GM21825 (cell line): Measurements from ENCODE around the gene E4F1.
A peak's percentile ranks its signal among the peaks of the same experiment; 100 is the strongest.

Experiments
- ATAC-seq: cut with Tn5 transposase; IDR thresholded peaks from one replicate; pipeline ENCODE4 v1.9.1; 2021; ENCODE audit warnings: mild to moderate bottlenecking, moderate library complexity; ENCODE audit not compliant: unreplicated experiment

The E4F1 gene

DNA sequence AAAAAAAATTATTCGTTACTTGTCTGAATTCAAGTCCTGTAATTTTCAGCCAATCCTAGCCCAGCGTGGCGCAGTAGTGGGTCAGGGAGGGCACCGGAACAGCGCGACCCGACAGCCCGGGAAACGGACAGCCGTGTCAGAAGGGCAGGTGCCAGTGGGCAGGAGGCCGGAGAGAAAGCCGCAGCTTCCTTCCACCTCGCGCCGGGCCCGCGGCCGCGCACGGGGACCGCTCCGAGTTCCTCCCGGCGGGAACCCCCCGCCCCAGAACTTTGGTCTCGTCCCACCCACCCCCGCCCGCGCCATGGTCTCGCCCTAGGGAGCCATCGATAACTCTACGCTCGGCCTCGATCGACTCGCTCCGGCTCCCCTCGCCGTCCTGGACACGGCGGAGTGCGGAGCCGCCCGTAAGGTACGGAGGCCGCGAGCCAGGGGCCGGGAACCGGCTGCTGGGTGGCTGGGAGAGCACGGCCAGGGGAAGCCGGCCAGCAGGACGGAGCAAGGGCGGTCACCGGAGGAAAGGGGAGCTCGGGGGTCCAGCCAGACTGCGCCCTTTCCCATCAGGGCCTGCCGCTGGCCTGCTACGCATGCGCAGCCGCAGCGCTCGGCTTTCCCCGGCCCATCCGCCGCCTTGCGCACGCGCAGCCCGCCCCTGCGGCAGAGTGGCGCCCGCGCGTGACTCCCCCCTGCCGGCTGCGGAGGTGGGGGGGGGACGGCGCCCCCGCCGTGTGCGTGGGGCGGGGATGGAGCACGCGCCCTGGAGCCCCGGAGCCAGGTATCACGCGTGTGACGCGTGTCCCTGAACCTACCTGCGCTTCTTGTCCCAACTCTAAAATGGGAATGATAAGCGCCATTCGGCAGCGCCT lies 18.1 kb upstream of the E4F1 start, which contains the start of gene MLST8:
Gene MLST8, plus strand, starts transcription at position 351 of the 863 bp plus-strand sequence. CDS start 632 bp downstream, outside the sequence.
- ATAC-seq, result peak; percentile 53

DNA sequence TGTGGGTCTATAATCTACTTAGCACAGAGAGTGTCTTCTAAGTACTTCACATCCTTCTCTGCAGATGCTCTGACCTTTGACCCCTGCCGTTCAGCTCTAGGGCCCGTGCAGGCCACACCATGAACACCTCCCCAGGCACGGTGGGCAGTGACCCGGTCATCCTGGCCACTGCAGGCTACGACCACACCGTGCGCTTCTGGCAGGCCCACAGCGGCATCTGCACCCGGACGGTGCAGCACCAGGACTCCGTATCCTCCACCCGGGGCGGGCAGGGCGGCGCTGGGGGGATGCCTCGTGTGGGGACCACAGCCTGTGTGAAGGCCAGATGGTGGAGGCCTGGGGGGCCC lies 17.5 kb upstream of the E4F1 start:
- peak; percentile 13 for ATAC-seq

DNA sequence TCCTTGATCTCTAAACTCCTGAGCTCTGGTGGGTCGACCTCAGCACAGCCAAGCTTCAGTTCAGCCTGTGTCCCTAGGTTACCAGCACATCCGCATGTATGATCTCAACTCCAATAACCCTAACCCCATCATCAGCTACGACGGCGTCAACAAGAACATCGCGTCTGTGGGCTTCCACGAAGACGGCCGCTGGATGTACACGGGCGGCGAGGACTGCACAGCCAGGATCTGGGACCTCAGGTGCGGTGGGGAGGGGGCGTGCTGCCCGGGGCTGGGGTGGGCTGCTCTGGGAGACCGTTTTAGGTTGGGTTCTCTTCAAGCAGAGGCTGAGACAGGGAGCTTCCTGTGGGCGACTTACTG lies 17.0 kb upstream of the E4F1 start:
- ATAC-seq, result peak; percentile 2

DNA sequence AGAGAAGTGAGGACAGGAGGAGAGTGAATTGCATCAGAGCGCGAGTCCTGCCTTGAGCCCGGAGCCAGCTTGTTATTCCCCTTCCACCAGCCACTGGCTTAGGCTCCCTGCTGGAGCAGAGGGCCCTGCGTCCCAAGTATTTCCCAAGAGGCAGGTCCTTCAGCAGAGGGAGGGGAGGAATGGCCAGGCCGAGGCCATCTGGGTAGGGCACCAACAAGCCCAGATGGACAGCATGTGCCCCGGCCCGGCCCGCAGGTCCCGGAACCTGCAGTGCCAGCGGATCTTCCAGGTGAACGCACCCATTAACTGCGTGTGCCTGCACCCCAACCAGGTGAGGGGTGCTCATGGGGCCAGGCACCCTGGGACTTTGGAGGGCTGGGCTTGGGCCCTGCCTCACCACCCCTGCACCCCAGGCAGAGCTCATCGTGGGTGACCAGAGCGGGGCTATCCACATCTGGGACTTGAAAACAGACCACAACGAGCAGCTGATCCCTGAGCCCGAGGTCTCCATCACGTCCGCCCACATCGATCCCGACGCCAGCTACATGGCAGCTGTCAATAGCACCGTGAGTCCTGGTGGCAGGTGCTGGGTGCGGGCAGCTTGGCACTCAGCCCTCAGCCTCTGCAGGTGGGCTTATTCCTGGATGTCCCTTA lies 16.5 kb upstream of the E4F1 start:
- no peak for ATAC-seq

DNA sequence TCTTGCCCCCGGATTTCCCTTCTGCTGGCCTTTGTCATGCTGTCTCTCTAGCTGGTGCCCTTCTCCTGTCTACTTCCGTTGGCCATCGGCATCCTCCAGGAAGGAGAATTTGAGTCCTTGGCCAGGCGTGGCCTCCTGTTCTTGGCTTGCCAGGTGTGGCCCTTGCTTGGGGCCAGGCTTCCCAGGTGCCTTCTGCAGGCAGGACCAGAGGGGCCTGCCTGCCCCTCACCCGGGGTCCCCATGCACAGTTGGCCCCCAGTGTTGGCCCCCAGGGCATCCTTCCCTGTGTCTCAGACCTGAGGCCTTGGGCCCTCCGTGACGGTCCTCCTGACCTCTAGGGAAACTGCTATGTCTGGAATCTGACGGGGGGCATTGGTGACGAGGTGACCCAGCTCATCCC lies 15.5 kb upstream of the E4F1 start:
- no peak for ATAC-seq

DNA sequence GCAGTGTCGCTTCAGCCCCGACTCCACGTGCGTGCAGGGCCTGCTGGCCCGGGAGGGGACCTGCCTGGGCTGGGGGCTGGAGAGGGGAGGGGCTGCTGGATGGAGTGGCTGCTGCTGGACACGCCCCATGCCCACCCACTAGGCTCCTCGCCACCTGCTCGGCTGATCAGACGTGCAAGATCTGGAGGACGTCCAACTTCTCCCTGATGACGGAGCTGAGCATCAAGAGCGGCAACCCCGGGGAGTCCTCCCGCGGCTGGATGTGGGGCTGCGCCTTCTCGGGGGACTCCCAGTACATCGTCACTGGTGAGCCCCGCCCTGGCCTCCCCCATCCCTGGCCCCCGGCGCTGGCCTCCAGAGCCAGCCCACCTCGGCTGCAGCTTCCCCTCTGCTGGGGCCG lies 15.1 kb upstream of the E4F1 start:
- no peak for ATAC-seq

DNA sequence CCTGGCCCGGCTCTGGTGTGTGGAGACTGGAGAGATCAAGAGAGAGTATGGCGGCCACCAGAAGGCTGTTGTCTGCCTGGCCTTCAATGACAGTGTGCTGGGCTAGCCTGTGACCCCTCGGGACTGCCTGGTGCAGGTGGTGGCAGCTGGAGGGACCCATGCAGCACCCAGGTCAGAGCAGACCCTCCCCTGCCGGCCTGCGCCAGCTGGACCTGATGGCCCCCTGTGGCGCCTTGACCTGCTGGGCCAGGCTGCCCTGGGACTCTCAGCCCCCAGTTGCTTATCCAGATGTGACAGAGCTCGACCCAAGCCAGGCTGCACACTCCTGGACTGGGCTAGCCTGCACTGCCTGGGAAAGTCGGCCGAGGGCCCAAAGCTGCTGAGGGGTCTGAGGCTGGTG lies 14.6 kb upstream of the E4F1 start:
- ATAC-seq, result no peak

DNA sequence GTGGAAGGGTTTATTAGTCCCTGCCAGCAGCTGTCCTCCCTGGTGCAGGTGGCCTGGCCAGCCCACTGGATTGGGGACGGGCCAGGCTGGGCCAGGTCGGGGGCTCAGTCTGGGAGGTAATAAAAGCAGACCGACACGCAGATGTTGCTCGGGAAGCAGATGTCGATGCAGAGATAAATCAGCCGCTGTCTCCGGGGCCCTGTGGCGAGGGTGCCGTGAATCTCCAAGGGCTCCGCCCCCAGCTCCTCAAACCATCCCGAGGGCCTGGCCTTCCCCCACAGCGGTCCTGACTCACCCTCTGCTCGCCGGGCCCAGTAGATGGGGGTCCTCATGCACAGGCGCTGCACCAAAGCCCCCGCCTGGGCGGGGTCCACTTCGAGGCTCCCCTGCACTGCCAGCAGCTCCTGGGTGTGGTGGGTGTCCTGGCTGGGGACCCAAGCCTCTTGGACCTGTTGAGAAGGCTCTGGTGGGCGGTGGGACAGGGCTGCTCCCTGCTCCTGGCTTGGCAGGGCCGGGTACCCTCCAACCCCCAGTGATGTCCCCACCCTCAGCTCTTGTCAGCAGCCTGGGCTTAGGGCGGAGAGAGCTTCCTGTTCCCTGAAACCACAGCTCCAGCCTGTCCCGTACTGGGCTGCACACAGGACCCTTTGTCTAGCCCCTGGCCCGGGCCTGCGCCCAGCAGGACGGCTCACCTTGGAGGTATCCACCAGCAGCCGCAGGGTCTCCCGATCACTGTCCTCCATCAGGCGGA lies 14.0 kb upstream of the E4F1 start:
- no peak for ATAC-seq

DNA sequence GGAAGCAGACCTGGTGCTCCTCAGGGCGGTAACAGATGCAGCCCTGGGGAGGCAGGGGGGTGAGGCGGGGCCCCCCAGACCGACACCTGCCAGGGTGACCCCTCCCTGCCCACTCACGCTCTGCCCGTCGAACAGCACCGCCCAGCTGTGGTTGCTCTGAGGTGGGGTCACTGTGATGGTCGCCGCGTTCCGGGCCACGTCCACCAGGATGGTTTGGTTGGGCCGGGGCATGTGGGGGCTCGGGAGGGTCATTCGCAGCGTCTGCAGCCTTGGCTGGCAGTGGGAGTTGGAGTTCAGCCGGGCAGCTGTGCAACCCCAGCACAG lies 13.4 kb upstream of the E4F1 start:
- no peak for ATAC-seq

DNA sequence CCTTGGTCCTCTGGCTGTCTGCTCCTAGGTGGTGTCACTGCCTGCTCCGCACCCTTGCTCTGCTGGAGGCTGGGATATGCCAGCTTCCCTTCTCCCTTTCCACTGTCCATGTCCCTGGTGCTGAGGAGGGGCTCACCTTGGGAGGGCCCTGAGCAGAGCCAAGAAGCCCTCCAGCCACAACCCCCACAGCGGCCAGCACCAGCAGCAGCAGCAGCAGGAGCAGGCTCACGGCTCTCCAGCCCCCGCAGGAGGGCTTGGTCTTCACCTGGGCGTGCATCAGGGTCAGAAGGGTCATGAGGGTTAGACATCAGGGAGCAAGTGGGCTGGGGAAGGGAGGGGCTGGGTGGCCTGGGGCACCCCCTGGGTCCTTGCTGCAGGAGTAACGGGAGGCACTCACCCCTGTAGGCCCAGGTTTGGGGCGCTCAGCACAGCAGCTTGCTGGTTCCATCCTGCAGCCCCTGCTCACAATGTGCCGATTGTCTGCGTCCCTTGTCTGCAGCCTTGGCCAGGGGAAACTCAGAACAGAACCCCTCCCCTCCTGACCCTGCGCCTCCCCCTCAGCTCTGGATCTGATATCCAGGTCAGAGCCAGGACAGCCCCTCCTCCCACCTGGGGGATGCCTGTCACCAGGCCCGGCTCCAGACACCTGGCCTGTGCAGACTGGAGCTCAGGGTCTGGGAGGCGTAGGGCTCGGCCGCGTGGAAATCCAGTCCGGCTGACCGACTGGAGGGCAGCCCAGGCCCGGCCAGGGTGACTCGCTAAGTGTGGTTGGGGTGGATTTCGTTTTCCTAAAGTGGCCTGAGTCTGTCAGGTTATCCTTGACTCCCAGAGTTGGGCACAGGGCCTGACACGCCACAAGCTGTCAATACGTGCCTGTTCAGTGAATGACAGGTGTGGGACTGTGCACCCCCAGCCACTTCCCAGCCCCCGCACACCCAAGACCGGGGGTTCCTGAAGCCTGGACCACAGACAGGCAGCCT lies 12.7 kb upstream of the E4F1 start, which contains the start of gene BRICD5:
Gene BRICD5, minus strand, starts transcription at position 478 of the 980 bp plus-strand sequence. Its CDS starts 30 bp downstream, at position 448.
- no peak for ATAC-seq

DNA sequence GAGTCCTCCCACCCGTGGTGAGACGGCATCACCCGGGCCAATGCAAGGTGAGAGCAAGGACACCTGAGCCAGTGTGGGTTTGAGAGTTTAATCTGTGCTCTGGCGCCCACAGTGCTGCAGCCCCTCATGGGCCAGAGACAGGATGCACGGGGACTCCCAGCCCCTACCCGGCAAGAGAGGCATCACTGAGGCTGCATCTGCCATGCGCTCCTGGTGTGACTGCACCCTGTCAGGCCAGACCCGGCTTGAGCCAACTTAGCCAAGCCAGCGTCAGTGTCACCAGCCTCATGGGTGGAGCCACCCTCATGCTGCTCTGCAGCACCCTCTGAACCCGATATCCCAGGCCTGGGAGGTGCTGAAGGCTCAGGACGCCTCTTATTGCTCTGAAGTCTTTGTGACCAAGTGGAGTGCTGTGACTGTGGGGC lies 11.5 kb upstream of the E4F1 start:
- ATAC-seq, result no peak

DNA sequence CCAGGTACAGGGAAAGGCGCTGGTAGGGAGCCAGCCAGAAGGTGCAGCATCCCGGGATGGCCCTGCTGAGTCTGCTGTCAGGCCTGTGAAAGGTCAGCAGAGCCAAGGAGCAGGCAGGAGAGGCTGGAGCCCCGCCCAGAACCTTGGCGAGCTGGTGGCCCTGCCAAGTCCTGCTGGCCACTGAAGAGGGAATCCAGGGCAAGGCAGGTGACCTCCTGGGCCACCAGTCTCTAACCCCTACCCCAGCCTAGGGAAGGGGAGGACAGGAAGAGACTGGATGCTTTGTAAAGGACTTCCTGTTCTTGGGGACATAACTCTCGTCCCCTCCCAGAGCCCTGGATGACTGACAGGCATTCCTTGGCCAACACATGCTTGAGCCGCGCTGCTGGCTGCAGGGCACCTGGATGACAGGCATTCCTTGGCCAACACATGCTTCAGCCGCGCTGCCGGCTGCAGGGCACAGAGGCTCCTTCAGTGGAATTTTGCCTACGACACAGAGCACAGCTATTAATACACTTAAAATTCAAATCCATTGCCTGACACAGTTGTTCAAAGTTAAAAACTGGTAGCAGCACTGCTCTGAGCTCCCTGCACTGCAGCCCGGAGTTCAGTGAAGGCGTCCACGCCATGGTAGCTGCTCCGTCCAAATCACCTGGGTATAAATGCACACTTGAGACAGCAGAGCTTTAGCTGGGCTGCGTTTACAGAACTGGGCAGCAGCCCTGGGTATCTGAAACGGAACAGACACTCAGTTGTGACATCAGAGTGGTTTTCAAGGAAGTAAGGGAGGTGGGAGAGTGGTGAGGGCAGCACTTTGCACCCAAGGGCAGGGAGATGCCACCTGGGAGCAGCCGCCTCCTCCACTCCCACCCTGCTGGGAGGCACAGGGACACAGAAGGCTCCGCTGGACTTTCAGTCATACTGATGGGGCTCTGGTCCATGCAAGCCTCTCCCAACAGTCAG lies 10.7 kb upstream of the E4F1 start:
- no peak for ATAC-seq

DNA sequence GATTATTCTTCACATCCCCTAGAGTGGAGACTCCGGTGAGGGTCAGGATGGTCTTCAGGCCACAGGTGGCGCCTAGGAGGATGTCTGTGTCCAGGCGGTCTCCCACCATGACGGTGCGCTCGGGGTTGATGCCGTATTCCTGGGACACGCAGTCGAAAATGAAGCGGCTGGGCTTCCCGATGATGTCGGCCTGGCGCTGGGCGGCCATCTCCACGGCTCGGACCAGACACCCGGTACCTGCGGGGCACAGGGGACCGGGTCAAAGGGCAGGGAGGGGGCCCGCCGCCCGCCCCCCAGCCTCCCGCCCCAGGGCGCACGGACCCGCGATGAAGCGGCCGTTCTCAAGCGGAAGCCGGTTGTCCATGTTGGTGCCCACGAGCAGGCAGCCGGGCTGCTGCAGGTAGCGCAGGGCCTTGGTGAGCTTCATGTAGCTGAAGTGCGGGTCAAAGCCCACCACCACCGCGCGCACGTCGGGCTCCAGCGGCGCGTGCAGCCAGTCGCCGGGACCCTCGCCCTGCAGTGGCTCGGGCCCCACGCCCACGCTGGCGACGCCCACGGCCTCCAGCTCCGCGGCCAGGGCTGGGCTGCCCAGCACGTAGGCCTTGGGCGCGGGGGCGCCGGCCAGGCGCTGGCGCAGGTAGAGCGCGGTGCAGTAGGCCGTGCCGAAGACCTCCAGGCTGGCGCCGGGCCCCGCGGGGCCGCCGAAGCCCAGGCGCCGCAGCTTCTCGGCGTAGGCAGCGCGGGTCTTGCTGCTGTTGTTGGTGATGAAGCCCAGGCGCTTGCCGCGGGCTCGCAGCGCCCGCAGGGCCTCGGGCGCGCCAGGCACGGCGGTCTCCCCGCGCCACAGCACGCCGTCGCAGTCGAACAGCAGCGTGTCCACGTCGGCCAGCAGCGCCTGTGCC lies 9.3 kb upstream of the E4F1 start:
- peak; percentile 5 for ATAC-seq

DNA sequence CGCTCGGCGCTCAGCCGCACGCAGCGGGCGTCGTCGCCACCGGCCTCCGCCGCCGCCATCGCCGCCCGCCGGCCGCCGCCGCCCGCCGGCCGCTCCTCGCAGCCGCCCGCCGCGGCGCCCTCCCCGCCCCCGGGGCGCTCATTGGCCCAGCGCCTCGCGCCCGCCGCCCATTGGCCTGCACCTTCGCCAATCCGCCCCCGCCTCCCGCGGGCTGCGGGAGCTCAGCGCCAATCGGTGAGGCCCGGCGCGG lies 8.7 kb upstream of the E4F1 start, which contains the start of gene PGP:
Gene PGP, minus strand, starts transcription at position 122 of the 250 bp plus-strand sequence. Its CDS starts 63 bp downstream, at position 59.
- peak; percentile 69 for ATAC-seq

DNA sequence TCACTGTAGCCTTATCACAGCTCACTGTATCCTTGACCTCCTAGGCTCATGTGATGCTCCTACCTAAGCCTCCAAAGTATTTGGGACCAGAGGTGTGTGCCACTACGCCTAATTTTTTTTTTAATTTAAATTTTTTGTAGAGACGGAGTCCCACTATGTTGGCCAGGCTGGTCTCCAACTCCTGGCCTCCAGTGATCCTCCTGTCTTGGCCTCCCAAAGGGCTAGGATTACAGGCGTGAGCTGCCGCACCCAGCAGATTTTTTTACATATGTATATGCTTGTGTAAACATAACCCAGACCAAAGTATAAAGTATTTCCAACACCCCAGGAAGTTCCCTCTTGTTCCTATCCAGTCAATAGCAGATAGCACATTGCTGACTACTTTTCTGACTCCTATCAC lies 7.1 kb upstream of the E4F1 start:
- ATAC-seq, result no peak

DNA sequence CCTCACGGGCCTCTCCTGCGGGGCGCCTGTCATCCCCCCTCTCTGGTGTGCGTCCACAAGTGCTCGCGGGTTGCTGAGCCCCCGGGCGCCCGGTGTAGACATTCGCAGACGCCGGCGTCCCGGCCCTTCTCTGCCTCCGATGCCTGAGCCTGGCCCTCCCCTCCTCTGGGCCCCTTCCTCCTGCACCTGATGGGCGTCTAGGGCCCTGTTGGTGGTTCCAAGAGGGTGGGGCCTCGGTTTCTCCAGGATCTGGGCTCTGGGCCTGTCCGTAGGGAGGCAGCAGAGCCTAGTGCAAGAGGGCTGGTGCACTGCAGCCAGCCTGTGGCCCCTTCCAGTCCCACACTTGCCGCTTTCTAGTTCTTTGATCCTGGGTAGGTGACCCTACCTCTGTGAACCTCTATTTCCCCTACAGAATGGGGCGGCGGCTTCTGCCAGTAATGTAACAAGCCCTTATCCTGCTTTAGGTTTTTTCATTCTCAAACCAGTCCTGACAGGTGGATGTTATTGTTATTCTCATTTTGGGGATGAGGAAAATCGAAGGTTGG lies 623 bp downstream of the E4F1 start:
- ATAC-seq, result peak; percentile 14

DNA sequence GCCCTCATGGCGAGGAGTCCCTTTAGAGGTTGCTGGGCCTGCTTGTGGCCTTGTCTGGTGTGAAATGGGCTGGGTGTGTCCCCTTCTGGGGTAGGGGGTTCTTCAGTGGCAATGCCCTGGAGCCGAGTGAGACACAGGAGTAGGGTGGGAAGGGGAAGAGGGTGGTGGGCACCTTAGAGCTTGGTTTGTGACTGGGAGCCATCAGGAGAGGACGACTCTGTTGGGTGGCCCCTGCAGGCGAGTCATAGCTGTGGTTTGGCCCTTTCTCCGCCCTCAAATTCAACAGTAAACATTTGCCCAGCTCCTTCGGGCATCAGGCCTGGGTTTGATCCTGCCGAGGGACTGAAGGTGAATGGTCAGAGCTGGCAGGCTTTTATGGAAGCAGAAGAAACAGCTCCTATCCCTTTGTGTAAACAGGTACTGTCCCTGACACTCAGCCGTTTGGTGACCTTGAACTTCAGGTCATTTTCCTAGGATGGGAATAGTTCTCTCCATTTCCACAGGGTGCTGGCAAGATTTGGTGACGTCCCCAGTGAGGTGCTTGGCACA lies 2.9 kb downstream of the E4F1 start:
- ATAC-seq, result no peak

DNA sequence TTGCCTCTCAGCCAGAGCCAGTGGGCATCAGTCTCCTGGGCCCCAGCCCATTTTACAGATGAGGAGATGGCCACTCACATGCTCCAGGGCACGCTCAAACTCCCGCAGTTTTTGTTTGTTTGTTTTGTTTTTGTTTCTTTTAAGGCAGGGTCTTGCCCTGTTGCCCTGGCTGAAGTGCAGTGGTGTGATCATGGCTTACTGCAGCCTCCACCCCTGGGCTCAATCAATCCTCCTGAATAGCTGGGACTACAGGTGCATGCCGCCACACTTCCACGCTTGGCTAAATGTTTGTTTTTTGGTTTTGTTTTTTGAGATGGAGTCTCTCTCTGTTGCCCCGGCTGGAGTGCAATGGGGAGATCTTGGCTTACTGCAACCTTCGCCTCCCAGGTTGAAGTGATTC lies 3.5 kb downstream of the E4F1 start:
- no peak for ATAC-seq
